Esophagus (tissue), 2 donors: ENCODE data around the gene NUDT3. TPM values are rescaled to one million over a fixed set of nuclear protein-coding genes. Genes with fewer than 3 reads are reported as not detected.

Experiments
- H3K27ac ChIP-seq, 2 donors: one replicate each; pipeline ENCODE4 v1.5.1; 2013; ENCODE audit warnings: low read depth in 2 of 2, mild to moderate bottlenecking in 2 of 2, inconsistent platforms in 1 of 2, low read length in 1 of 2, moderate library complexity in 1 of 2
- H3K27me3 ChIP-seq, 2 donors: one replicate each; pipeline ENCODE4 v1.6.1; 2013; ENCODE audit warnings: low read length in 2 of 2, control low read depth in 1 of 2, mild to moderate bottlenecking in 1 of 2; ENCODE audit not compliant: insufficient read depth in 2 of 2, control insufficient read depth in 1 of 2
- H3K36me3 ChIP-seq, 2 donors: one replicate each; pipeline ENCODE4 v1.6.1; 2013; ENCODE audit warnings: low read length in 1 of 2; ENCODE audit not compliant: control insufficient read depth in 2 of 2, insufficient read depth in 2 of 2
- H3K4me1 ChIP-seq, 2 donors: one replicate each; pipeline ENCODE4 v1.6.1; 2013; ENCODE audit warnings: low read length in 1 of 2; ENCODE audit not compliant: control insufficient read depth in 2 of 2, insufficient read depth in 2 of 2
- H3K4me3 ChIP-seq, 2 donors: one replicate each; pipeline ENCODE4 v1.5.1; 2013; ENCODE audit warnings: low read length in 2 of 2, mild to moderate bottlenecking in 2 of 2, low read depth in 1 of 2, moderate library complexity in 1 of 2
- H3K9me3 ChIP-seq, 2 donors: one replicate each; pipeline ENCODE4 v1.6.1; 2013; ENCODE audit warnings: mild to moderate bottlenecking in 2 of 2, low read depth in 1 of 2, low read length in 1 of 2, moderate library complexity in 1 of 2; ENCODE audit not compliant: control insufficient read depth in 2 of 2, insufficient read depth in 1 of 2
- WGBS, 2 donors: extraction: QIAGEN DNeasy Blood & Tissue Kit; methylation state at CpG; one replicate each; pipeline ENCODE4 v1.1.7; 2013; 5-methylcytosine and 5-hydroxymethylcytosine counted together
- polyA plus RNA-seq, 2 donors: library from polyadenylated mRNA; stranded (reverse); fragments of 200-250 nt; gene quantifications; one replicate each; pipeline ENCODE4 v1.2.3, GENCODE V29; 2013
- donor health status: healthy with polysubstance abuse.
- donor health status: Bipolar disorder and iron deficiency.

Gene NUDT3
- polyA plus RNA-seq: 1 to 10 TPM; 7.9 to 8.5 TPM

DNA sequence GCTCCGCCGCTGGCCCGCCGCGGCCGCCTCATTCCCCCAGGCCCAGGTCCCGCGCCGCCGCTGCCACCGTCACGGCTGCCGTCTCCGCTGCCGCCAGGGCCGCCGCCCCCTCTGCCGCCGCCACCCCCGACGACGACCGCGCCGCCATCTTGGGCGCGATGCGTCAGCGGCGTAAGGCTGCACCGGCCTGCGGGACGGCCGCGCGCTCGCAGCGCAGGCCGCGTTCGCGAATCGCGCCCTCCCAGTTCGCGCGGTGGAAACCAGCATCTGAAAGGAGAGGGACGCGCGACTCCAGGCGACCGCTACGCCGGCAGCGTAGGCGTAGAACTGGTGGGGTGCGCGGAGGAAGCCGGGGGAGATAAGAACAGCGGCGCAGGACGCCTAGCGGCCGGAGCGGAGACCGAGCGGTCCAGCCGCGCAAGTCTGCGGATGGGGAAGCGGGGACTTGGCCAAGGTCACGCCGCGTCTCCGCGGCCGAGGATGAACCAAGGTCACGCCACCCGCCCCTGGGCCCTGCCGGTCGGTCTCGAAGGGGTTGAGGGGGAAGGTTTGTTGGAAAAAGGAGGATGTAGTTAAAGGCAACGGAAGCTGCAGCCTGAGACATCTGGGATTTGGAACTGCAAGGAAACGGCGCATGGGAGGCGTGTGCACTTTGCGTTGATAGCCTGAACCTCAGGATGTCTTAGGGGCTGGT lies at the start of gene NUDT3:
TSS of gene NUDT3 (minus strand) at position 173 of the 694 bp plus-strand sequence. CDS start 307 bp downstream, outside the sequence.
- Histone ChIP-seq H3K36me3 (no peaks in the 10 kb centered on the region), H3K27ac (peak within 1 kb of the TSS; percentile 86 to 91), H3K4me1 (no peaks in the 10 kb centered on the region), H3K4me3 (peak within 1 kb of the TSS; percentile 63 to 83), H3K27me3 (no peaks in the 10 kb centered on the region), H3K9me3 (no peaks in the 10 kb centered on the region)
- 0% methylated on average over 87 of the region's 87 CpGs for WGBS, 2 donors

- Histone ChIP-seq H3K27ac (no peak overlapping the region), H3K9me3 (peaks cover 0 to 3% of the 10 kb centered on the region in 2 donors), H3K27me3 (no peaks in the 10 kb centered on the region), H3K4me3 (no peak overlapping the region), H3K36me3 (no peaks in the 10 kb centered on the region), H3K4me1 (no peaks in the 10 kb centered on the region)
- WGBS, 2 donors: 64% methylated on average over 5 of the region's 5 CpGs
Observed at GRCh38 chr6:34441526-34441925, 49.1 kb upstream of the NUDT3 start.

GRCh38 chr6:34439442-34439841 lies 47.0 kb upstream of the NUDT3 start:
- H3K4me1 ChIP-seq: no peaks in the 10 kb centered on the region
- WGBS, 2 donors: 79 to 84% methylated on average over 1 to 3 of the region's 3 CpGs
- H3K4me3 ChIP-seq: no peak overlapping the region
- peaks cover 0 to 3% of the 10 kb centered on the region in 2 donors for H3K9me3 ChIP-seq
- H3K27ac ChIP-seq: no peak overlapping the region
- no peaks in the 10 kb centered on the region for H3K36me3 ChIP-seq
- H3K27me3 ChIP-seq: no peaks in the 10 kb centered on the region

GRCh38 chr6:34438705-34439104 lies 46.2 kb upstream of the NUDT3 start:
- Histone ChIP-seq H3K27ac (no peak overlapping the region), H3K4me3 (no peak overlapping the region), H3K36me3 (no peaks in the 10 kb centered on the region), H3K9me3 (peaks cover 0 to 3% of the 10 kb centered on the region in 2 donors), H3K4me1 (no peaks in the 10 kb centered on the region), H3K27me3 (no peaks in the 10 kb centered on the region)
- WGBS, 2 donors: 65 to 68% methylated on average over 4 of the region's 4 CpGs

- H3K9me3 ChIP-seq: peaks cover 0 to 3% of the 10 kb centered on the region in 2 donors
- WGBS, 2 donors: 59 to 66% methylated on average over 1 of the region's 1 CpG
Observed at GRCh38 chr6:34437644-34437970, 45.1 kb upstream of the NUDT3 start.

GRCh38 chr6:34436803-34437643 lies 44.6 kb upstream of the NUDT3 start:
- Histone ChIP-seq H3K27ac (no peak overlapping the region), H3K4me1 (no peaks in the 10 kb centered on the region), H3K9me3 (peaks cover 0 to 3% of the 10 kb centered on the region in 2 donors), H3K27me3 (no peaks in the 10 kb centered on the region), H3K4me3 (no peak overlapping the region), H3K36me3 (no peaks in the 10 kb centered on the region)
- WGBS, 2 donors: 93% methylated on average over 38 of the region's 38 CpGs

More at GRCh38 chr6:34437644-34437970, 45.1 kb upstream of the NUDT3 start:
- Histone ChIP-seq H3K4me1 (no peaks in the 10 kb centered on the region), H3K27ac (no peak overlapping the region), H3K27me3 (no peaks in the 10 kb centered on the region), H3K4me3 (no peak overlapping the region), H3K36me3 (no peaks in the 10 kb centered on the region)

DNA sequence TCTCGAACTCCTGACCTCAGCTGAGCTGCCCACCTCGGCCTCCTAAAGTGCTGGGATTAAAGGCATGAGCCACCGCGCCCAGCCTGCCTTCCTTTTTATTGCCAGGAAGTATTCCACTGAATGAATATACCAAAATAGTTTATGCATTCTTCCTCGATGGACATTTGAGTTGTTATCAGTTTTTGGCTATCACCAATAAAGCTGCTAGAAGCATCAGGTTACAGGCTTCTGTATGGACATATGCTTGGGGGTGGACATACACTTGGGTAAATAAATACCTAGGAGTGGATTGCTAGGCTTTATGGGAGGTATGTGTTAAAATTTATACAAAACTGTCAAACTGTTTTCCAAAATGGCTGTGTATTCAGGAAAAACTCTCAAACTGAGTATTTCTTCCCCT lies 43.4 kb upstream of the NUDT3 start:
- H3K27me3 ChIP-seq: no peaks in the 10 kb centered on the region
- no peaks in the 10 kb centered on the region for H3K4me1 ChIP-seq
- H3K27ac ChIP-seq: no peak overlapping the region
- no peaks in the 10 kb centered on the region for H3K36me3 ChIP-seq
- H3K9me3 ChIP-seq: peaks cover 0 to 3% of the 10 kb centered on the region in 2 donors
- no peak overlapping the region for H3K4me3 ChIP-seq
- 69 to 74% methylated on average over 5 of the region's 5 CpGs for WGBS, 2 donors

DNA sequence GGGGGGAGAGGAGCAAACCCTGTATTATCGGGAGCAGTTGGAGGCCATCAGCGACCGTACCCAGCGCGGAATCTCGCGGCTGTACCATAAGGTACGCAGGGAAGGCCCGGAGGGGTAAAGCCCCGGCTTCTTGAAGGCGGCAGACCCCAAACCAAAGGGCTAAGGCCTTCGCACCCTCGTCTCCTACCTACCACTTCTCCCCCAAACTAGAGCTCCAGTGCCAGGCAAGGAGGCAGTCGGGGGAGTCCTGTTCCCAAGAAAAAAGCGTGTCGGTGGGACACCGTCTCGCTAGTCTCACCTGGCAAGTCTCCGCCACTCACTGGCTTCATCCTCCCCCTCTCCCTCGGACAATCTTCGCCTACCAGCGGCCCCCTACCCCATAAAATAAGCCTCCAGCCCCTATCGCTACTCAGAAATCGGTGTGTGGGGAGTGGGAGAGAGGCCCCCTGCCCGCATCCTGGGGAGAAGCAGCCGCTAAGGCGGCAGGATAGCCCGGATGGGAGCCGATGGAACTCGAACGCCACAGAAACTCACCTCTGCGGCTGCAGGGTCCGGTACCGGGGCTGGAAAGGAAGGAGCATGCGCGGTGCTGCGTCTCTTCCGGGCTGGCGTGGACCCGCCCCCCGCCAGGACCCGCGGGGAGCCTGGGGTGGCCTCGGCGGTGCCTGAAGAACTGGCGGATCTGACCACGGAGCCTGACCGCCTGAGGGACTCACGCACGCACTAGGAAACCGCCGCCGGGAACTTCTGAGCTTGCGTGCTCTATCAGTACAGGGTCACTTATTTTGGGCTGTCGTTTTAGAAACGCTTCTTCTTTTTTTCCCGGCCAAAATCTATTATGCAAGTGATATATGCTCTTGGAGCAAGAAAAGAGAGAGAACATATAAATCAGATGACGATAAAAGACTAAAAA lies 33.3 kb upstream of the NUDT3 start, which contains the start of gene RPS10:
TSS of gene RPS10 (minus strand) at position 572 of the 913 bp plus-strand sequence. CDS start 848 bp downstream, outside the sequence.
- Histone ChIP-seq H3K4me3 (peak within 1 kb of the TSS; percentile 82 to 99), H3K27me3 (no peaks in the 10 kb centered on the region), H3K4me1 (peaks cover 0 to 3% of the 10 kb centered on the region in 2 donors), H3K36me3 (peaks cover 4 to 11% of the 10 kb centered on the region in 2 donors), H3K9me3 (no peaks in the 10 kb centered on the region), H3K27ac (peak within 1 kb of the TSS; percentile 55 to 95)
- 0% methylated on average over 53 to 58 of the region's 58 CpGs for WGBS, 2 donors

DNA sequence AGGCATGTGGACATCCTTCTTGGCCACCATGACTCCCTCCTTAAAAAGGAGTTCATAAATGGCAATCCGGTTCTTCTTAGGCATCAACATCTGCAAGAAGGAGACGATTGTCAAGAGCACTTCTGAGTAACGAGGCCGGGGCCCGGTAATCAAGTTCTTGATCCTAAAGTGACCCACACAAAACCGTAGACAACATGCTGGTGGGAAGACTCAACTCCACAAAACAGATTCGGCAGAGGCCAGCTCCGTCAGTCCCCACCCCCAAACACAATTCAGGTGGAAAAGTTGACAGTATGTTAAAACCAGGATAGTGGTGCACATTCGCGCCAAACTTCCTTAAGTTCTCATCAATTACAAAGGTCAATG lies 32.6 kb upstream of the NUDT3 start:
- Histone ChIP-seq H3K4me1 (peaks cover 0 to 3% of the 10 kb centered on the region in 2 donors), H3K27me3 (no peaks in the 10 kb centered on the region), H3K36me3 (peaks cover 6 to 11% of the 10 kb centered on the region in 2 donors), H3K4me3 (peak overlapping the region; percentile 82 to 99), H3K9me3 (no peaks in the 10 kb centered on the region), H3K27ac (peak overlapping the region; percentile 55 to 95)
- 2 to 3% methylated on average over 10 of the region's 10 CpGs for WGBS, 2 donors
